HEK293T (cell line): ENCODE measurements around the gene ABHD17C.

ENCODE experiments used
- BHLHE40 ChIP-seq: fragments of 450-650 bp; IDR thresholded peaks from 2 replicates; pipeline ENCODE4 v1.6.1; 2016; ENCODE audit warnings: mild to moderate bottlenecking, moderate library complexity, borderline replicate concordance
- FOXA1 ChIP-seq: fragments of 450-650 bp; IDR thresholded peaks from 2 replicates; pipeline ENCODE4 v1.6.1; 2016; ENCODE audit warnings: mild to moderate bottlenecking
- FOXK2 ChIP-seq: fragments of 450-650 bp; IDR thresholded peaks from 2 replicates; pipeline ENCODE4 v1.6.1; 2016; ENCODE audit warnings: mild to moderate bottlenecking
- HDGF ChIP-seq: fragments of 450-650 bp; IDR thresholded peaks from 2 replicates; pipeline ENCODE4 v1.6.1; 2017; ENCODE audit warnings: antibody characterized with exemption, borderline replicate concordance
- L3MBTL2 ChIP-seq: fragments of 450-650 bp; conservative IDR thresholded peaks from 2 replicates; pipeline ENCODE4 v1.6.1; 2016; ENCODE audit warnings: mild to moderate bottlenecking
- SP1 ChIP-seq: fragments of 450-650 bp; IDR thresholded peaks from 2 replicates; pipeline ENCODE4 v1.6.1; 2017

DNA sequence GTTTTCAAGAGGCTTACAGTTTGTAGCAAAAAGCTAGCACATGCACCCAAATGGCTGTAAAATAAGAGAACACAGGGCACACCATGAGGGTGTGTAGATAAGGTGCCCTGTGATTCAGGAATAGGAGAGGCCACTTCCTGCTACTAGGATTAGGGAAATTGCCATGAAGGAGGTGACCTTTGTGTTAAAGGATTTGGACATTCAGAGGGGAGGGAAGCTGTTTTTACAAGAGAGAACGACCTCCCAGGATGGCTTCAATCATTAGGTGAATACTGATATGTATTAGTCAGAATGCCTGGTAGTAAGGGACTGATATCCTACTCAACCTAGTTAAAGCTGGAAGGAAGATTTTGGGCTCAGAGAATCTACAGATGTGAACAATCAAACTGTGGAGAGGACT lies 35.7 kb upstream of the ABHD17C start:
- TF ChIP-seq FOXA1 (no peak), BHLHE40 (no peak), FOXK2 (no peak), SP1 (no peak), L3MBTL2 (no peak), HDGF (no peak)
